ENCODE results near the gene ATF7IP.

ATF7IP gene

DNA sequence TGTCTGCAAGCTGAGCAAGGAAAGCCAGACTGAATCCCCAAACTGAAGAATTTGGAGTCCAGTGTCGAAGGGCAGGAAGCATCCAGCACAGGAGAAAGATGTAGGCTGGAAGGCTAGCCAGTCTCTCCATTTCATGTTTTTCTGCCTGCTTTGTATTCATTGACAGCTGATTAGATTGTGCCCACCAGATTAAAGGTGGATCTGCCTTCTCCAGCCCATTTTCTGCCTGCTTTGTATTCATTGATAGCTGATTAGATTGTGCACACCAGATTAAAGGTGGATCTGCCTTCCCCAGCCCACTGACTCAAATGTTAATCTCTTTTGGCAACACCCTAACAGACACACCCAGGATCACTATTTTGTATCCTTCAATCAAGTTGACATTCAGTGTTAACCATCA, 116.9 kb downstream of the ATF7IP start:
- TF ChIP-seq CTCF (IDR thresholded peaks at IDR 0.05; ENCODE audit: borderline replicate concordance, insufficient read depth, low read depth, low read length) = no peak
- no peak overlapping the region for H3K4me3 ChIP-seq (ENCODE audit: low read depth, low read length)

DNA sequence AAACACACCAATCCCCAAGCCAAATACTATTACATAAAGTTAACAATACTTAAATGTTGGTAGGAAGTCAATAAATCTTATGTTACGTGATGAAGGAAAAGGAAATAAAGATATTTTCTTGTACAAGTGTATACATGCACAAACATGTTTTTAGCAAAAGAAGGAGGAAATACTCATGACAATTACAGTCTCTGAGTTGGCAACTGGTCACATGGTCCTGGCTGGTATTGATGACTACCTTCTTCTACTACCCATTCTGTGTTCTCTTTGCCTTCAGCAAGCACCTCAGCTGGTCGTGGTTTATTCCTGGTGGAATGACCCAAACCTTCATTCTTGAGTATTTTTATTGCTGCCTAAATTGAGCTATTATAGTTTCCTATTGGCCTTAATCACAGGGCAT, 117.4 kb downstream of the ATF7IP start:
- no peak for TF ChIP-seq CTCF (IDR thresholded peaks at IDR 0.05; ENCODE audit: borderline replicate concordance, insufficient read depth, low read depth, low read length)

DNA sequence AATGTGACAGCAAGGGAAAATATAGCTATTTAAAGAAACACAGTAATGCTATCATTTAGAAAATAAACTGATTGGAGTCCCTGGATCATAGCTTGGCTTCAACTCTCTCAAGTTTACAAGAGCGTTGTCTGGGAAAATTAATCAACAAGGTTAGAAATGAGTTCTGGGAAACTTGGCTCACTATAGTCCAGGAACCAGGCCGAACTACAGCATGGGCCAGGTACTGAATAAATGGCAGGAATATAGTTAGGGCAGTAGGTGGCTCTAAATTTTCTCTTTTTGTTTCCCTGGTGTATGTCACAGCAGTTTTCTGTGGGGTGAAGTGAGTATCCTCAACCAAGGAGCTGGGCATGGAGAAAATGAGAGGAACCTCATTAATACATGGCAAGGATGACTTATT, 129.8 kb downstream of the ATF7IP start:
- H3K4me3 ChIP-seq (ENCODE audit: low read depth, low read length) = no peak overlapping the region
- no peak for TF ChIP-seq CTCF (IDR thresholded peaks at IDR 0.05; ENCODE audit: borderline replicate concordance, insufficient read depth, low read depth, low read length)

More for the DNA sequence above, 117.4 kb downstream of the ATF7IP start:
- H3K4me3 ChIP-seq (ENCODE audit: low read depth, low read length) = no peak overlapping the region

DNA sequence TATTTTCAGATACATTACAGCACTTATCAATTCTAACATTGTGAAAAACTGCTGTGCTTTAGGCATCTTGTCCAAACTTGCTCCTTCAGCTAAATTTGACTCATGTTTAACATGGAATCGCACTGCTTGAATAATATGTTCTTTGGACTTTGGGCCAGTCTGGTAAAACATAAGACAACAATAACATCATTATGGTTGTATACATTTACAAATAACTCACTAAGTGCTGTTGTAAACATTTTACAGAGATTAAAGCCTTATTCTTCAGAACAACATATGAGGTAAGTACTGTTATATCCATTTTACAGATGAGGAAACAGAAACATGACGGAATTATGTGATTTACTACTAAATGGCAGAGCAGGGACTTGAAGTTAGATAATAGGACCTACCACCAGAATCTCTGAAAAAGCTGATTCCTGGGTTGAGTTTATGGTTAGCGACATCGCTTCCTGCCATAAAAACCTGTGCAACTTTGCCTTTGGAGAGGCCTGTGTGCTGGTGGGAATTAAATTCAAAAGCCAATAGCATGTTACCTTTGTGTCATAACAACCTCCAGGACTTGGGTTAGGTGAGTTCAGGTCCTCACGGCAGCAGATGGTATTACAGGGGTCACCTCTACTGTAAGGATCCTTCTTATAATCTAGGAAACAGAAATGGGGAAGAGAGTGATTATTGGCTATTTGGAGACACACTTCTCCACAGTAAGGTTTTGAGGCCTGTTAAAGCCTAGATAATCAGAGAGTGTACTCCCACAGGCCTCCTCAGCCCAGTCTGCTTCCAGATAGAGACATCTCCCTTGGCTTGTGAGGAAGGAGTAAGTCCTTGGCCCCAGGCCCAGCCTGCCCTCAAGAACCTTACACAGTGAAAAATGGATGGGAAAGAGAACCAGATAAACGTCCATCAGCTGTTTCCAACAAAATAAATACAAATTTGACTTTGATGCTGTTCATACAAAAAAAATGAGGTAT, 140.4 kb downstream of the ATF7IP start:
- no peak for TF ChIP-seq CTCF (IDR thresholded peaks at IDR 0.05; ENCODE audit: borderline replicate concordance, insufficient read depth, low read depth, low read length)
- no peak overlapping the region for H3K4me3 ChIP-seq (ENCODE audit: low read depth, low read length)

GRCh38 chr12:14510574-14510973, 145.1 kb downstream of the ATF7IP start:
- no peak for TF ChIP-seq CTCF (IDR thresholded peaks at IDR 0.05; ENCODE audit: borderline replicate concordance, insufficient read depth, low read depth, low read length)

DNA sequence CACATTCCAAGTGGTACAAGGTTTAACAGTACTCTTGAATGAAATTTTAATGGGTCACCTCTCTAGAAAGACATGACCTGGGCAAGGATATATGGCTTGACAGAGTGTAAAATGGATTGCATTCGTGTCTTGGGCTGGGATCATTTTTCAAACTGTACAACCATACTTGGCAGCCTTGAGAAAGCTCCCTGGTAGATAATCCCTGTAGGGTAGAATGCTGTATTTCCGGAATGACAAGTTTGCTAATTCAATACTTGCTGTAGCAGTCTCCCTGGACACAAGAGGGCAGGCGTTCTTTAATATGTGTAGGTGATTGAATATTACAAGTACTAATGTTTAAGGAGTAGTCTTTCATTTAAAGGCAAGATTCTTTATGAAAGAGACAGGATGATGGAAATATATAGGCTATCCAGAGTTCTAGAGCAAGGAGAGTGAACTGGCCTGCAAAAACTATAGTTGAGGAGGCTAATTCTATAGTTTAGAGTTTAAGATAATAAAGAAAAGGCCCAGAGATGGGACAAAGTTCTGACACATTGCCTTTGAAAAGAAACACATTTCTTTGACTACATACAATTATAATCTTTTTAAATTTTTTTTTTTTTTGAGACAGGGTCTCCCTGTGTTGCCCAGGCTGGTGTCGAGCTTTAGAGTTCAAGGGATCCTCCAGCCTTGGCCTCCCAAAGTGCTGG, 148.8 kb downstream of the ATF7IP start:
- TF ChIP-seq CTCF (IDR thresholded peaks at IDR 0.05; ENCODE audit: borderline replicate concordance, insufficient read depth, low read depth, low read length) = peak; percentile 43; the same call in 1 of the 2 replicates
- H3K4me3 ChIP-seq (ENCODE audit: low read depth, low read length) = no peak overlapping the region

More at GRCh38 chr12:14510574-14510973, 145.1 kb downstream of the ATF7IP start:
- no peak overlapping the region for H3K4me3 ChIP-seq (ENCODE audit: low read depth, low read length)

Data from GM12875 (cell line).